HG02973 (cell line): ENCODE measurements around the gene RFLNA.

ENCODE experiments used
- ATAC-seq: cut with Tn5 transposase; IDR thresholded peaks from one replicate; pipeline ENCODE4 v1.9.1; 2021; ENCODE audit warnings: moderate library complexity; ENCODE audit not compliant: unreplicated experiment

Gene RFLNA

GRCh38 chr12:124335426-124336183 lies 40.7 kb downstream of the RFLNA start:
- no peak for ATAC-seq

GRCh38 chr12:124336184-124336437 lies 41.2 kb downstream of the RFLNA start:
- no peak for ATAC-seq

GRCh38 chr12:124336742-124337520 lies 42.0 kb downstream of the RFLNA start:
- ATAC-seq = no peak

- ATAC-seq = no peak
These were observed 42.7 kb downstream of the RFLNA start for GRCh38 chr12:124337622-124338021.

GRCh38 chr12:124338448-124338847 lies 43.6 kb downstream of the RFLNA start:
- no peak for ATAC-seq

- no peak for ATAC-seq
These were observed 44.1 kb downstream of the RFLNA start for GRCh38 chr12:124338876-124339603.

GRCh38 chr12:124340080-124340900 lies 45.4 kb downstream of the RFLNA start:
- ATAC-seq = no peak

- no peak for ATAC-seq
These were observed 46.8 kb downstream of the RFLNA start for GRCh38 chr12:124341645-124342069.

- no peak for ATAC-seq
These were observed 49.1 kb downstream of the RFLNA start for GRCh38 chr12:124344022-124344421.

GRCh38 chr12:124344526-124344925 lies 49.6 kb downstream of the RFLNA start:
- ATAC-seq = no peak

- no peak for ATAC-seq
These were observed 50.9 kb downstream of the RFLNA start for GRCh38 chr12:124345795-124346194.

- ATAC-seq = no peak
These were observed 51.7 kb downstream of the RFLNA start for GRCh38 chr12:124346425-124347168.

- ATAC-seq = no peak
These were observed 52.4 kb downstream of the RFLNA start for GRCh38 chr12:124347335-124347734.

GRCh38 chr12:124347805-124348658 lies 53.1 kb downstream of the RFLNA start:
- no peak for ATAC-seq

GRCh38 chr12:124348659-124349380 lies 53.9 kb downstream of the RFLNA start:
- ATAC-seq = no peak

GRCh38 chr12:124350491-124350890 lies 55.6 kb downstream of the RFLNA start:
- ATAC-seq = no peak

GRCh38 chr12:124351422-124351821 lies 56.5 kb downstream of the RFLNA start:
- ATAC-seq = no peak

GRCh38 chr12:124352257-124352656 lies 57.4 kb downstream of the RFLNA start:
- ATAC-seq = no peak

GRCh38 chr12:124352839-124353238 lies 57.9 kb downstream of the RFLNA start:
- ATAC-seq = no peak
